Tibial artery (tissue), 4 donors: Measurements from ENCODE around the gene CCDC9B.

Experiments
- DNase-seq, 2 donors: peaks; one replicate each; pipeline ENCODE4 v3.0.0-alpha.2; 2019
- H3K27ac ChIP-seq, 2 donors: fragments of 200-600 bp; sonication (generic) in 1 of 2; 1 replicate in 1 of 2; 2 replicates in 1 of 2; pipeline ENCODE4 v1.5.1; 2018 to 2019; ENCODE audit warnings: mild to moderate bottlenecking in 1 of 2
- H3K27me3 ChIP-seq, 2 donors: fragments of 200-600 bp; sonication (generic) in 1 of 2; one replicate each; pipeline versions ENCODE4 v1.5.1 to v1.6.0; 2016 to 2019
- H3K36me3 ChIP-seq, 3 donors: fragments of 200-600 bp; sonication (generic) in 2 of 3; one replicate each; pipeline ENCODE4 v1.5.1; 2016 to 2019; ENCODE audit warnings: mild to moderate bottlenecking in 2 of 3
- H3K4me1 ChIP-seq, 4 donors: fragments of 200-600 bp; sonication (generic) in 2 of 4; 1 replicate in 3 of 4; 2 replicates in 1 of 4; pipeline ENCODE4 v1.5.1; 2016 to 2019
- H3K4me3 ChIP-seq, 2 donors: fragments of 200-600 bp; sonication (generic) in 1 of 2; 1 replicate in 1 of 2; 2 replicates in 1 of 2; pipeline ENCODE4 v1.5.1; 2018 to 2019; ENCODE audit warnings: mild to moderate bottlenecking in 2 of 2
- H3K9me3 ChIP-seq, 3 donors: fragments of 200-600 bp; sonication (generic) in 1 of 3; one replicate each; pipeline ENCODE4 v1.5.1; 2016 to 2019
- CTCF ChIP-seq, 2 experiments: fragments of 200-600 bp in 1 of 2; fragments of 450-650 bp in 1 of 2; IDR thresholded peaks; one replicate each; pipeline ENCODE4 v1.5.1; 2017 to 2019; ENCODE audit warnings: antibody characterized with exemption in 2 of 2, mild to moderate bottlenecking in 1 of 2, moderate library complexity in 1 of 2
- intact Hi-C: fragments of 100-400 bp; cut with DNase I; formaldehyde crosslinking; loops from one replicate; pipeline ENCODE4 v1.15.0; 2023; ENCODE audit warnings: low total_unique reads

CCDC9B gene

GRCh38 chr15:40333922-40334492 is 6.7 kb downstream of the CCDC9B start:
- Histone ChIP-seq H3K27ac (peak overlapping the region; percentile 90), H3K4me3 (no peak overlapping the region), H3K27me3 (no peaks in the 10 kb centered on the region), H3K36me3 (peaks cover 0 to 8% (median 0%) of the 10 kb centered on the region in 3 donors), H3K9me3 (no peaks in the 10 kb centered on the region), H3K4me1 (peaks cover 6 to 99% (median 77%) of the 10 kb centered on the region in 4 donors)
- peak; percentile 78 to 91 for DNase-seq
- TF ChIP-seq CTCF (IDR thresholded peaks at IDR 0.05), result no peak
- intact Hi-C loops, result no loop called here

- Histone ChIP-seq H3K4me1 (peaks cover 6 to 99% (median 77%) of the 10 kb centered on the region in 4 donors), H3K27me3 (no peaks in the 10 kb centered on the region), H3K9me3 (no peaks in the 10 kb centered on the region), H3K36me3 (peaks cover 0 to 8% (median 0%) of the 10 kb centered on the region in 3 donors), H3K4me3 (no peak overlapping the region), H3K27ac (peak overlapping the region; percentile 90)
- TF ChIP-seq CTCF (IDR thresholded peaks at IDR 0.05), result no peak
- intact Hi-C loops, result no loop called here
- no peak for DNase-seq
These were observed 8.5 kb downstream of the CCDC9B start for GRCh38 chr15:40332113-40332781.

GRCh38 chr15:40331637-40332036 is 9.1 kb downstream of the CCDC9B start:
- Histone ChIP-seq H3K4me3 (no peak overlapping the region), H3K4me1 (peaks cover 6 to 99% (median 76%) of the 10 kb centered on the region in 4 donors), H3K27me3 (no peaks in the 10 kb centered on the region), H3K9me3 (no peaks in the 10 kb centered on the region), H3K36me3 (peaks cover 0 to 8% (median 0%) of the 10 kb centered on the region in 3 donors), H3K27ac (peak overlapping the region in 1 of 2 donors; percentile 90)
- no peak for DNase-seq
- intact Hi-C loops, result no loop called here
- TF ChIP-seq CTCF (IDR thresholded peaks at IDR 0.05), result no peak

GRCh38 chr15:40331026-40331425 is 9.7 kb downstream of the CCDC9B start:
- intact Hi-C loops, result no loop called here
- no peaks in the 10 kb centered on the region for H3K27me3 ChIP-seq
- no peak overlapping the region for H3K4me3 ChIP-seq
- H3K4me1 ChIP-seq, result peaks cover 5 to 99% (median 75%) of the 10 kb centered on the region in 4 donors
- TF ChIP-seq CTCF (IDR thresholded peaks at IDR 0.05), result no peak
- peak overlapping the region; percentile 90 to 92 for H3K27ac ChIP-seq
- H3K36me3 ChIP-seq, result peaks cover 0 to 8% (median 0%) of the 10 kb centered on the region in 3 donors
- H3K9me3 ChIP-seq, result no peaks in the 10 kb centered on the region
- DNase-seq, result no peak

- peaks cover 0 to 8% (median 0%) of the 10 kb centered on the region in 3 donors for H3K36me3 ChIP-seq
- no peaks in the 10 kb centered on the region for H3K9me3 ChIP-seq
- peaks cover 0 to 99% (median 73%) of the 10 kb centered on the region in 4 donors for H3K4me1 ChIP-seq
- no peaks in the 10 kb centered on the region for H3K27me3 ChIP-seq
- no peak overlapping the region for H3K4me3 ChIP-seq
- peak overlapping the region; percentile 90 to 92 for H3K27ac ChIP-seq
- no peak for TF ChIP-seq CTCF (IDR thresholded peaks at IDR 0.05)
- DNase-seq, result peak in 1 of 2 donors; percentile 89
- intact Hi-C loops, result no loop called here
These were observed 10.3 kb downstream of the CCDC9B start for GRCh38 chr15:40330368-40330836.
